ENCODE data around the gene MRTFA. TPM values are rescaled to one million over a fixed set of nuclear protein-coding genes. Genes with fewer than 3 reads are reported as not detected.
"Not testable (repeated sequence)": the region's sequence is repeated elsewhere in the genome, so short reads cannot be mapped to it uniquely, and the experiment has no call there.

MRTFA gene
- total RNA-seq, 2 donors from 2014 or later = 38.5 to 58.8 TPM

DNA sequence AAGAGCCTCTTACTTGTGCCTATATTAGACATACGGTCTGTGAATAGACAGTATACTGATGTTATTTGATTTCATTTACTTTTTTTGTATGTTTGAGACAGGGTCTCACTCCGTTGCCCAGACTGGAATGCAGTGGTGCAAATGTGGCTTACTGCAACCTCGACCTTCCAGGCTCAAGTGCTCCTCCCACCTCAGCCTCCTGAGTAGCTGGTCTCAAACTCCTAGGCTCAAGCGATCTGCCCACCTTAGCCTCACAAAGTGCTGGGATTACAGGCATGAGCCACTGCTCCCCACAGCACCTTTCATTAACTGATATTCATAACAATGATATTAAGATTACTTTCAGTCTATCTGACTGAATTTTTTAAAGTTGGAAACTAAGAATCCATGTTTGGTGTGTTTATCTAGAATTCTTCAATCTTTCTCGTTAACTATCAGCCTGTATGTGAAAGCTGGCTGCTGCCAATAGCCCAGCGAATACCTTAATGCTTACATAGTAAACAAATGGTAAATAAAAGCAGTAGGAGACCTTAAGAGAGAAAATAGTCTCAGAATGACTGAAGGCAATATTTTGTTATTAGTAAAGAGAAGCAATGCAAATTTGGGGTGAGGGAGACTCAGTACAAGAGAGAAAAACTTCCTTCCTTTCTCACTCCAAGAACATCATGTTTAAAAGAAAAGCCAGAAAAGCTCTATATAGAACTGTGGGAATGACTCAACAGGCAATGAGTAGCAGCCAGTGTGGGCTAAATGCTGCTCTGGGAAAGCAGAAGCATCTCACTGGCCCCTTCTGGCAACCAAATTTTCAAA is 101.9 kb downstream of the MRTFA start:
- DNase-seq (ENCODE audit: low spot score in 2 of 2) (no peak), ATAC-seq (peak; percentile 68 to 79)
- Mint-ChIP-seq H3K27ac (peak overlapping the region; percentile 75 to 89), H3K9me3 (no peaks in the 10 kb centered on the region), H3K36me3 (peaks cover 0 to 15% of the 10 kb centered on the region in 2 donors)

DNA sequence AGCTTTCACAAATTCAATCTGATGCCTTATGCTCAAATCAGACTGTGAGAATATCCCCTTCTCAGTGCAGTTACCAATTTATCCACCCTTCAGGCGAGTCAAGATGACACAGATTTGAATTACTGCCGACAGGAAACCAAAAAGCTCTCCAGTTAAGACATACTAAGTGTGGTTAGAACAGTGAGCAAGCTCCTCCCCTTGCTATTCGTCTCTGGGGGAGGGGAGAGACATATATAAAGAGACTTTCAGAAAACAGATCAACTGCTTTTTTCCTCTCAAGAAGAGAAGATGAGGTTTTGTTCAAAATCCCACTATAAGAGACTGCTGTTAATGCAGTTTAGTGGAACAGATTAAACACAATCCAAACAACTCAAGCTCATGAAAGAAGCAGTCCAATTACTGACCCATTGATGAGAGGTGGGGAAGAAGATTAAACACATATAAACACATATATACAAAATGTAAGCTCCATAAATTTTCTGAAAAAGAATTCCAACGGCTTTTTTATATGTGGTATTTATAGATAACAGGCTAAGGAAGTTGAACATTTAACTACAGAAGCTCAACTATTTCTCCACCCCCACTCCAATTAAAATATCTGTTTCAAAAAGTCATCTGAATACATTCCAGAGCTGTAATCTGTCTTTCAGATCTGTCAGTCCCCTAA is 102.7 kb downstream of the MRTFA start:
- peak overlapping the region; percentile 89 to 94 for H3K27ac Mint-ChIP-seq
- peaks cover 0 to 15% of the 10 kb centered on the region in 2 donors for H3K36me3 Mint-ChIP-seq
- ATAC-seq (peak; percentile 80 to 83), DNase-seq (ENCODE audit: low spot score in 2 of 2) (peak in 1 of 2 donors; percentile 60)
- no peaks in the 10 kb centered on the region for H3K9me3 Mint-ChIP-seq

DNA sequence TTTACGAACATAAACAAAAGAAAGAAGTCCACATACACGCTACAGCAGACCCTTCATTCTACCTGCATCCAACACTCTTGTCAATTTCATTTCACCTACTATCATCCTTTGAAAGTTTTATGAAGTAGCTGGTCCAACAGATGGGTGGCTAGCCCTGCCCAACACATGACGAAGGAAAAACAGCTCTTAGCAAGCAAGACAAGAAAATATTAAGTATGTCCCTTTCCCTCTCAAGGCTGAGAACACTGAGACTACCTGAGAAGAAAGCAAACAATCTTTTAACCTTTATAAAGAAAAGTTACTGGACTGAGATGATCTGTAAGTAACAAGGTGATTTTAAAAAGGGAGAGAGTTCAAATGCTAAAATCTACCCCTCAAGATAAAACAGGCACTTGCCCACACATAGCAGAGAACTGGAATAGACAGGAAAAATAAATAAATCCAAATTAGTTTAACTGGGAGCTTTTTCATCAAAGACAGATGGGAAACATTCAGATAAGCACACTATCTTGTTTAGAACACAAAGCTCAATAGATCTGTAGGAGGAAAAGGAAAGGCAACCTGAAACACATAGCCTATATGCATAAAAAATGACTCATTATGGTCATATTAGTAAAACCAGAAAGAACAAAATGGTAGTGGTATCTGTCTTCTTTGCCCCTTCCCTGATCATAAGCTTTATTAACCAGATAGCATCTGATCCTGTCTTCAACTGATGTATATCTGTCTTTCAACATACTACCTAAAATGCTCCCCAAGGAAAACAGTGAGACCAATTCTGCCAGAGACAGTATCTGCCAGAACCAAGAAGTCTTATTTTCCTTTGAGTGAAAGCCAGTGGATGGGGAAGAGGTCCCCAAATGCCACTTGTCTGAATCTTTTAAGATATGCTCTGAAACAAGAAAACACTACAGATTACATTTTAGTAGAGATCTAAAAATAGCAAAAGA is 104.3 kb downstream of the MRTFA start:
- H3K36me3 Mint-ChIP-seq = peaks cover 0 to 15% of the 10 kb centered on the region in 2 donors
- no peaks in the 10 kb centered on the region for H3K9me3 Mint-ChIP-seq
- ATAC-seq (peak; percentile 45 to 56), DNase-seq (ENCODE audit: low spot score in 2 of 2) (no peak)
- H3K27ac Mint-ChIP-seq = peak overlapping the region; percentile 86 to 89

- Mint-ChIP-seq H3K36me3 (peaks cover 0 to 15% of the 10 kb centered on the region in 2 donors), H3K27ac (peak overlapping the region; percentile 15 to 47)
- not testable (repeated sequence) for ATAC-seq; H3K9me3 Mint-ChIP-seq; DNase-seq (ENCODE audit: low spot score in 2 of 2)
Observed at GRCh38 chr22:40530391-40530790, 106.1 kb downstream of the MRTFA start.

GRCh38 chr22:40529821-40530220 is 106.7 kb downstream of the MRTFA start:
- H3K27ac Mint-ChIP-seq = peak overlapping the region in 1 of 2 donors; percentile 47
- no peak for DNase-seq (ENCODE audit: low spot score in 2 of 2)
- ATAC-seq = no peak
- peaks cover 0 to 15% of the 10 kb centered on the region in 2 donors for H3K36me3 Mint-ChIP-seq
- H3K9me3 Mint-ChIP-seq = no peaks in the 10 kb centered on the region

DNA sequence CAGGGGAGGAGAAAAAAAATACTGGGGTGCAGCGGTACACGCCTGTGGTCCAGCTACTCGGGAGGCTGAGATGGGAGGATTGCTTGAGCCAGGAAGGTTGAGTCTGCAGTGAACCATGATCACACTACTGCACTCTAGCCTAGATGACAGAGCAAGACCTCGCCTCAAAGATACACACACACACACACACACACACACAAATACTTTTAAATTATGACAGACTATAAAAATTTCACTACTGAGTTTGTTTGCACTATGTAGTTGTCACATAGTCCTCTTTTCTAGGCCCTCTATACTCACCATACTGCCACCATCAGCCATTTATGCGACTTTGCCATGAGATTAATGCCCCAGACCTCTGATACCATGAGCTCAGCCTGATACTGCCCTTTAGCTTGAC is 109.6 kb downstream of the MRTFA start:
- ATAC-seq = no peak
- Mint-ChIP-seq H3K27ac (peak overlapping the region in 1 of 2 donors; percentile 64), H3K36me3 (peaks cover 0 to 9% of the 10 kb centered on the region in 2 donors)

GRCh38 chr22:40525250-40525884 is 111.2 kb downstream of the MRTFA start:
- DNase-seq (ENCODE audit: low spot score in 2 of 2) (peak in 1 of 2 donors; percentile 73), ATAC-seq (peak; percentile 39 to 59)
- Mint-ChIP-seq H3K36me3 (peaks cover 0 to 7% of the 10 kb centered on the region in 2 donors), H3K9me3 (no peaks in the 10 kb centered on the region), H3K27ac (peak overlapping the region in 1 of 2 donors; percentile 54)

More for the DNA sequence above, 109.6 kb downstream of the MRTFA start:
- no peaks in the 10 kb centered on the region for H3K9me3 Mint-ChIP-seq
- DNase-seq (ENCODE audit: low spot score in 2 of 2) = no peak

GRCh38 chr22:40524392-40525249 is 111.9 kb downstream of the MRTFA start:
- H3K36me3 Mint-ChIP-seq = peaks cover 0 to 6% of the 10 kb centered on the region in 2 donors

GRCh38 chr22:40522141-40522540 is 114.4 kb downstream of the MRTFA start:
- DNase-seq (ENCODE audit: low spot score in 2 of 2) (no peak), ATAC-seq (no peak)
- Mint-ChIP-seq H3K27ac (no peak overlapping the region), H3K36me3 (peaks cover 5 to 15% of the 10 kb centered on the region in 2 donors), H3K9me3 (no peaks in the 10 kb centered on the region)

More at GRCh38 chr22:40524392-40525249, 111.9 kb downstream of the MRTFA start:
- ATAC-seq (no peak), DNase-seq (ENCODE audit: low spot score in 2 of 2) (no peak)
- Mint-ChIP-seq H3K9me3 (no peaks in the 10 kb centered on the region), H3K27ac (peak overlapping the region in 1 of 2 donors; percentile 90)

DNA sequence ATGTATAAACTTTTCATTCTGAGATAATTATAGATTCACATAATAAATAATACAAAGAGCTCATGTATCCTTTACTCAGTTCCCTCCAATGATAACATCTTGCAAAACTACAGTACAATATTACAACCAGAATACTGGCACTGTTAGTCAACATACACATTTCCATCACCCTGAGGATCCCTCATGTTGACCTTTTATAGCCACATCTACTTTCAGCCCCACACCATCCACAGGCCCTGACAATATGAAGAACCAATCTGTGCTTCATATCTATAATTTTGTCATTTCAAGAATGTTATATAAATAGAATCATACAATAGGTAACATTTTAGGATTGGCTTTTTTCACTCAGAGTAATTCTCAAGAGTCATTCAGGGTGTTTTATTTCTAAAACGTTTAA is 115.5 kb downstream of the MRTFA start:
- H3K9me3 Mint-ChIP-seq = no peaks in the 10 kb centered on the region
- ATAC-seq (peak; percentile 27 to 39), DNase-seq (ENCODE audit: low spot score in 2 of 2) (no peak)
- peaks cover 5 to 15% of the 10 kb centered on the region in 2 donors for H3K36me3 Mint-ChIP-seq
- no peak overlapping the region for H3K27ac Mint-ChIP-seq

DNA sequence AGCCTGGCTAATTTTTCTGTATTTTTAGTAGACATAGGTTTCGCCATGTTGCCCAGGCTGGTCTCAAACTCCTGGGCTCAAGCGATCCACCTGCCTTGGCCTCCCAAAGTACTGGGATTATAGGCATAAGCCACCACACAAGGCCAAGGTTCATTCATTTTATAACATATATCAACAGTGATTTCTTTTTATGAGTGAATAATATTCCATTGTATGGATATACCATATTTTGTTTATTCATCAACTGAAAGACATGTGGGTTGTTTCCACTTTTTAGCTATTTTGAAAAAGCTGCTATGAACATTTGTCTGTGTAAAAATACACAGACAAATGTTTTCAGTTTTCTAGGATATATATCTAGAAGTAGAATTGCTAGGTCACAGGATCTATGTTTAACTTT is 116.0 kb downstream of the MRTFA start:
- Mint-ChIP-seq H3K27ac (peak overlapping the region; percentile 81 to 90), H3K9me3 (no peaks in the 10 kb centered on the region), H3K36me3 (peaks cover 5 to 15% of the 10 kb centered on the region in 2 donors)
- no peak for ATAC-seq
- DNase-seq (ENCODE audit: low spot score in 2 of 2) = no peak

DNA sequence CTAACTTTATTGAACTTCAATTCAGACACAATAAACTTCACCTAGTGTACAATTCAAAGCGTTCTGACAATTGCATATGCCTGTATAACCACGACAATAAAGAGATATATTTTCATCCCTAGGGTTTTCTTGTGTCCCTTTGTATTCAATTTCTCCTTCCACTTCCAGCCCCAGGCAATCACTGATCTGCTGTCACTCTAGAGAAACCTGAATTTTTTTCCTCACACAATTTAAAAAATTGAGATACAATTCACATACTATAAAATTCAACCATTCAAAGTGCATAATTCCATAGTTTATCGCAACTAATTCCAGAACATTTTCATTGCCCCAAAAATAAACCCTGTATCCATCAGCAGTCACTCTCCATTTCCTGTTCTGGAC is 116.6 kb downstream of the MRTFA start:
- H3K36me3 Mint-ChIP-seq = peaks cover 5 to 15% of the 10 kb centered on the region in 2 donors
- ATAC-seq = peak in 1 of 2 donors; percentile 21
- no peaks in the 10 kb centered on the region for H3K9me3 Mint-ChIP-seq
- H3K27ac Mint-ChIP-seq = peak overlapping the region; percentile 81 to 90
- DNase-seq (ENCODE audit: low spot score in 2 of 2) = no peak

DNA sequence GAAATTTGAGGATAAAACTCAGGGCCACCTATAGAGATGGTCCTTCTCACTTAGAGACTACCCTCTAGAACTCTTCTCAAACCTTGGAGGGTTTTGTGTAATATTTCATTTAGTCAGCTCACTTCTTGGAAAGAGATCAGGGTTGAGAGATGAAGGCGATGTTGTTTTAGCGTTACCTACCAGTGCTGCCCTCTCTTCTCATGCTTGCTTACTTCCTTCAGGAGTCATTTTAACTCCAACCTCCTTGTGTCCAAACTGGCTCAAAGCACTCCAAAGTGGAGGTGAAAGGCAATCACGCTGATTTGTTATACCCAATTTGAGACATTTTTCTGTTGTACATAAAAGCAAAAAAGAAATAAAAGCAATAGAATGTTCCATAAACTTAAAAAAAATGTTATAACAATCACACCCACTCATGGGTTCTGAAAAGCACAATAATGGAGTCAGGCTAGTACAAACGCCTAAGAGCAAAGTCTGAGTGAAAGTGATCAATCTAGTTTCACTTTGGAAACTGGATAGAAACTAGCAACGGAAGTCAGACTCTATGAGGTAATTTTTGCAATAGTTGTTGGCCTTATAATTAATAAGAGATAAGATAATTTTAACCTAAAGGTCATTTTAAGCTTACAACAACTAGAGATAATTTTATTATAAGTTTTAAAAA is 117.1 kb downstream of the MRTFA start:
- no peaks in the 10 kb centered on the region for H3K9me3 Mint-ChIP-seq
- no peak for DNase-seq (ENCODE audit: low spot score in 2 of 2)
- peak; percentile 84 to 93 for ATAC-seq
- H3K36me3 Mint-ChIP-seq = peaks cover 5 to 15% of the 10 kb centered on the region in 2 donors
- peak overlapping the region; percentile 90 to 94 for H3K27ac Mint-ChIP-seq

GRCh38 chr22:40518840-40519239 is 117.7 kb downstream of the MRTFA start:
- DNase-seq (ENCODE audit: low spot score in 2 of 2) (no peak), ATAC-seq (peak in 1 of 2 donors; percentile 18)
- Mint-ChIP-seq H3K9me3 (no peaks in the 10 kb centered on the region), H3K27ac (peak overlapping the region; percentile 90 to 94), H3K36me3 (peaks cover 5 to 15% of the 10 kb centered on the region in 2 donors)

DNA sequence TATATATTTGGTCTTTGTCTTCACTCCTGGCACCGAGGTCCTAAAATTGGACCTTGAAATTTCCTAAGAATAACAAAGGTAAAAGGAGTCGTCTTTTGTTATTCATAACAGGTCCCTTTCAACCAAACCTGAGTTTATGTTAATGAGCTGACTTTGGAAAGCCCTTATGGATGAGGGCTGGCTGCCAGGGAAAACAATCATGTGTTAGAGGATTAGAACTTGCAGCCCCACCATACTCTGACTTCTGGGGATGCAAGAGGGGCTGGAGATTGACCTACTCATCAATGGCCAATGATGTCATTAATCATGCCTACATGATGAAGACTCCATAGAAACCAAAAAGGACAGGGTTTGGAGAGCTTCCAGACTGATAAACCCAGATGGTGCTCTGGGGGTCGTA is 118.9 kb downstream of the MRTFA start:
- Mint-ChIP-seq H3K36me3 (peaks cover 5 to 15% of the 10 kb centered on the region in 2 donors), H3K9me3 (no peaks in the 10 kb centered on the region), H3K27ac (peak overlapping the region in 1 of 2 donors; percentile 90)
- DNase-seq (ENCODE audit: low spot score in 2 of 2) = no peak
- no peak for ATAC-seq
